CMK (cell line): ENCODE measurements around the gene TMCC1.
A peak's percentile ranks its signal among the peaks of the same experiment; 100 is the strongest.

Experiments used
- DNase-seq: peaks from one replicate; pipeline ENCODE4 v3.0.0-alpha.2; 2010; ENCODE audit warnings: low read depth

The TMCC1 gene

DNA sequence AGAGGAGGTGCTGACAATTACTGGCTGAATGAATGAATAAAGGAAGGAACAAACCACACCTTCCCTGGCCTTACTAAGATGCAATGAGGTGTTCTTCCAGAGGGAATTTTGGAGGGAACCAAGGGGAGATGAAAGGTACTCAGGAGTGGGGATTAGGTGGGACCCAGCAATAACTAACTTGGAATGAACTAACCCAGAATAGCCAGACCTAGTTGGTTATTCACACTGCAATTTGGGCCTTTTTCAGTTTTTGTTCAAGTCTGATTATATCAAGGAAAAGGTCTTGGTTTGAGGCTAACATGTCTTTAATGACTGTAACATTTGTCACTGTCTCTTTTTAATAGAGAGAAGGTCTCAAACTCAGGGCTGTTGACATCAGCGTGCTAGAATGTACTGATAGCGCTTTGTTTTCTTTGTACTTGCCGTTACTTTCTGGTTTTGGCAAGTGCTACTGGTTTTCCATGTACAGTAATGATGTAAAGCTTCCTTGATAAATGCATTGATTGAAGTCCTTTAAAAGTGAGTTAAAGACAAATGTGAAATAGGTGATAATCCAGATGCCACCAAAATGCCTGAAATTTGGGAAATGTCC is 283.8 kb downstream of the TMCC1 start:
- no peak for DNase-seq

GRCh38 chr3:129608936-129609590 is 284.4 kb downstream of the TMCC1 start:
- DNase-seq, result no peak

DNA sequence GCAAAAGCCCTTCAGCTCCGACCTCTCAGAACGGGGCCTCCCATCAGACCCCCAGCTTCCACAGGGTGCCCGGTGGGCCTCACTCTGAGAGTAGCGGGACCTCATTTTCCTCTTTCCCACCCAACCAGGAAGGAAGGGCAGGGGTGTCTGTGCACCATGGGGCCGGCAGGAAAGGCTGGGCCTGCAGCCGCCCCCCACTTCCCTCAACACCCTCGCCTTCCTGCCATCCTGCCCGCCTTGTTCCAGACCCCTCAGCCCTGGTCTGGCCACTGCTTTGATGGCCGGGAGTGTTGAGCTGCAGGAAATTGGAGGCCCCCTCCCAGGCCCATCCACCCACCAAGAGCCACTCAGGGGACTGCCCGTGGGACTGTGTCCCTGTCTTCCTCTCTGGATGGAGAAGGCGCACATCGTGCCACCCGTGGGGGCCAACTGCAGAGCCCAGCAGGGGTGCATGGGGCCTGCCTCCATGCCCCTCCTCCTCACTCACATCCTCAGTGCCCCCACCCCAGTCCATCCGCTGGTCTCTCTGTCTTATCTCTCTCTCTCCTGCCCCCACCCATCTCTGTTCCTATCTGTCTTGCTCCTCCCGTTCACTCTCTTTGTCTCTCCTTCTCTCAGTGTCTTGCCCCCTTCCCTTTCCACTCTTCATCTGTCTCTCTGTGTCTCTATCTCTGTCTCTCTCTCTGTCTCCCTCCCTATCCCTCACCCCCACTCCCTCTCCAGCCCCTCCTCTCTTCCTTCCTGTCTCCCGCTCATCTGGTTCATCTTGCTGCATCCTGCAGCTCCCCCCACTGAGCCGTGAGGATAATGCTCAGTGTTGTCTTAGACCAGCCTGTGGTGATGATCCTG is 285.2 kb downstream of the TMCC1 start:
- peak; percentile 95 for DNase-seq

DNA sequence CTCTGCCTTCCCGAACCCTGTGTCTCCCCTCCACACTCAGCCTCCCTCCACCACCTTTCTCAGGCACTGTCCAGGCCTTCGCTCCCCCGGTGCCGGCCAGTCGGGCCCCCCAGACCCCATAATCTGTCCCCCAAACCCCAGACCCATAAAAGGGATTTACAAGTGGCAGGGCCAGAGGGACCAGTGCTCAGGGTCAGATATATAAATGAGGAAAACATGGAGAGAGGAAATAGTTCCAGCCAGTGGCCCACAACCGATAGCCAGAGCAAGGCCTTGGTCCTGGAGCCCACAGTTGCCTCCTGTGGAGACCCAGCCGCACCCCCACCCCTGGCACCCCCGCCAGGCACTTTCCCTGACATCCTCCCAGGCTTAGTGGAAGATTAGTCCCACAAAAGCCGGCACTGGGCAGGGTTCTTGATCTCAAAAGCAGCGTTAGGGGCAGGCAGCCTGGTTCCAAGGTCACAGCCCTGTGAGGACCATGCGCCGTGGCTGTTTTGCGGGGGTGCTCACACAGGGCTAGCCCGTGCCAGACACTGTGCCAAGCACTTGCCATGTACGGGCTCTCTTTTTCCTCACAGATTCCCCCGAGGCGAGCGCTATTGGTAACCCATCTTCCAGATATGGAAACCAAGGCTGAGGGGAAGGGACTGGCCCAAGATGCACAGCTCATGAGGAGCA is 286.0 kb downstream of the TMCC1 start:
- no peak for DNase-seq

GRCh38 chr3:129606636-129607390 is 286.7 kb downstream of the TMCC1 start, which contains the start of gene PLXND1:
TSS of gene PLXND1 (minus strand) at chr3:129606676. CDS start at chr3:129606639, 37 bp downstream.
- DNase-seq, result no peak

GRCh38 chr3:129605922-129606635 is 287.4 kb downstream of the TMCC1 start:
- no peak for DNase-seq

- DNase-seq, result no peak
Observed at GRCh38 chr3:129605203-129605921, 288.1 kb downstream of the TMCC1 start.

DNA sequence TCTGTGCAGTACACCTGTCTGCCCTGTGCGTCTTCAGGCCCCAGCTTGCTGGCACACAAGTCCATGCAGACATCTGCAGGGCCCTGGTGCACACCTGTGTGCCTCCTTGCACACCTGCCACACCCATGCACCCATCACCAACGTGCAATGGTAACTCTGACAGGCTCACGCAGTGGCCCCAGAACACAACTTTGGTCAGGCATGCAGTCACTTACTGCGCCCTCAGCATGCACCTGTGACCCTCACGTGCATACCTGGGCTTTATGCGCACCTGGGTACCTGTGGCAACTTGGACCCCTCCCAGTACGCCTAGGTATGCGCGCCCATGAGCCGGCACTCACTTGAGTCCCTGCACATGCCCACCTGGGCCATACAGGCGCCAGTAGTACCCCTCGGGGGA is 288.7 kb downstream of the TMCC1 start:
- DNase-seq, result no peak

DNA sequence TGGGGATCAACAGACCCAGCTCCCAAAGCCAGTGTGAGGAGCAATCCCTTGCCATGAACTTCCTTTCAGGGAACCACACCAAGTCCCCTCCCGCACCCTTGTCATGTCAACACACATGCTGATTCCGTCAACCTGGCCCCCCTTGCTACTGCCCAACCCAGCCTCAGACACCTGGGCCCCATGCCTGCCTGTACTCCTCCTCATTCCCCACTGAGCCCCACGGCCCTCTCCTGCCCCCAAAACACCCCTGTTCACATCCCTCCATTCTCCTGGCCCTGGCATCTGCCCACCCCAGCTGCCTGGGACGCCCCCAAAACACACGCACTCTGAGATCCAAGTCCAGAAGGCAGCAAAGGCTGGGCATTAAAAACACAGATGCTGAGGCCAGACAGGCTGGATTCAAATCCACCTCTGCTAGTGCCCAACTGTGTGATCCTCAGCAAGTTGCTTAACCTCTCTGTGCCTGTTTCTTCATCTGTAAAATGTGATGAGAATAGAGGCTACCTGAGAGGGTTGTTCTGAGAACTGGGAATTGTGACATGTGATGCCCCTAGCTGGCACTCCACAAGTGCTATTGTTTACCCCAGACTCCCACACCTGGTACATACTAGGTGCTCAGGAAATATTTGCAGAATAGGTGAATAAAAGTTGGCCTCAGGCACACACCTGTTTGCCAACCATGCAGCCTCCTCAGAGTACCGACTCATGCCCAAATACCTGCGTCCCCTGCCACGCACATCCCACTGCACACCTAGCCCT is 289.3 kb downstream of the TMCC1 start:
- DNase-seq, result no peak

GRCh38 chr3:129603561-129603942 is 290.0 kb downstream of the TMCC1 start:
- no peak for DNase-seq

DNA sequence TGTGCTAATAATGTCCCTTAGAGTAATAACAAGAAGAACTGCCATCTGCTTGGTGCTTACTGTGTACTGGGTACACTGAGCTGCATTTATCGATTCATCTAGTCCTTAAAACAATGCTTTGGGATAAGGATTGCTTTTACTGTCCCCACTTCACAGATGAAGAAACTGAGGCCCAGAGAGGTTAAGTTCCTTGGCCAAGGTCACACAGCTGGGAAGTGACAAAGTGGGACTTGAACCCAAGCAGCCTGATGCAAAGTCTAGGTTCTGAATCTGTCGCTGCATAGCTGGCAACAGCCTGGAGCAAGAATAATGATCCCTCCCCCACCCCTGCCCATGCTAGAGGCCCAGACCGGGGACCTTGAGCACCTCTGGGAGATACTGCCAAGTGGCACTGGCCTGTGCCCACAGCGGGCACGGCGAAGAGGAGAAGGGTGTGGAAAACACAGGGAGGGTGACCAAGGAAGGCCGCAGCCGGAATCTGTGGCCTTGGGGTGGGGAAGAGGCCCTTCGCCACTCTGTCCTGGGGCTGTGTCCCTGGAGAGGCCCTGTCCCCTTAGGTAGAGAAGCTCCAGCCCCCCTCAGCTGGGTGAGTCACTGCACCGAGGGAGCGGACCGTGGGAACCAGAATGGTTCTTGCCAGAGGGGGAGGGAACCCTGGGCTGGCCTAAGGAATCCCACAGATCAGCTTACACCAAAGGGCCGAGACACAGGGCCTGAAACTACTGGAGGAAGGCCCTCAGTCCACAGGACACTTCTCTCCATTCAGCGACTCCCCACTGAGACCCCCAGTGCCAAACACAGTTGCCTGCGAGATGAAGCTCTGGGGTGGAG is 290.6 kb downstream of the TMCC1 start:
- no peak for DNase-seq

DNA sequence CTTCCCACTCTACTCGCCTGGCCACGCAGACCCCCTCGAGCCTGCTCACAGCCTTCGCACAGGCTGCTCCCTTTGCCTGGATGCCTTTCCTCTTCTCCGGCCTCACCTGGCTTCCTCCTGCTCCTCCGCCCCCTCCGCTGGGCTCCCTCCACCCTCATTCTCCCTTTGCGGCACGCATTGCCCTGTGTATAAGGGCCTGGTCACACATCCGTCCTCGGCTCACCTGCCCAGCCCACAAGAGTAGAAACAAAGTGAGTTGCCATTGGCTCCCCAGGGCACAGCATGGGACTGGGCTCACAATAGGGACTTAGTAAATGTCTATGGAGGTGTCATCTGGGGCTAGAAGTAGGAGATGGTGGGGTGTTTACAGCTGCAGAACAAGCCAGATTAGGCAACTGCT is 291.2 kb downstream of the TMCC1 start:
- DNase-seq, result no peak

DNA sequence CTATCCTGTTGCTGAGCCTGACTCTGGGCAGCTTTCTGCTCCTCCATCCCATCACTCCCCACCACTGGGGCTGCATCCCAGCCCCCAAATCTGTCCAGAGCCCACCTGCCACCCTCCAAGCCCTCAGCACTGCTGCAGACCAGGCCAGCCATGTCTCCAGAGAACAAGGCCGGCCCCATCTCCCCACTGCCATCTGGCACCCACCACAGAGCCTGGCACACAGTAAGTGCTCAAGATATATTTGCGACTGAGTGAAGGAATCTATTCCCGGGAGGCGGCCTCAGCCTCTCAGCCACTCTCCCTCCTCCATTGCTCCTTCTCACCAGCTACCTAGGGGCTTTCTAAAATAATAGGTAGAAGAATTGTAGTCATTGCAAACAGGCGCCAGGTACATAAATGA is 291.8 kb downstream of the TMCC1 start:
- DNase-seq, result no peak

DNA sequence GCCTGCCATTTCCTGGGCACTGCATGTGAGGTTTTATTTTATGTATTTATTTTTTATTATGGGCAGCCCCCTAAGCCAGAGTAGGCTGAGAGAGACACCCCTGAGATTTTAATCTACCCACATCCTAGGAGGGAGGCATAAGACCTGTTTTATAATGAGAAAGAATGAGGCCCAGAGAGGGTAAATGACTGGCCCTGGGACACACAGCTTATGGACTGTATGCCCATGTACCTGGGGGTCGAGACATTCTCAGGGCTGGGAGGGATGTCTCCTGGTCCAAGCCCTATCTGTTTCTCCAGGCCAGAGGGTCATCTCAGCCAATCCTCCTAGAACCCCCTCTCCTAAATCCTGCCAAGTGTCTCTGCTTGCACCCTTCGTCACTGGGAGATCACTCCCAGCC is 293.2 kb downstream of the TMCC1 start:
- no peak for DNase-seq

DNA sequence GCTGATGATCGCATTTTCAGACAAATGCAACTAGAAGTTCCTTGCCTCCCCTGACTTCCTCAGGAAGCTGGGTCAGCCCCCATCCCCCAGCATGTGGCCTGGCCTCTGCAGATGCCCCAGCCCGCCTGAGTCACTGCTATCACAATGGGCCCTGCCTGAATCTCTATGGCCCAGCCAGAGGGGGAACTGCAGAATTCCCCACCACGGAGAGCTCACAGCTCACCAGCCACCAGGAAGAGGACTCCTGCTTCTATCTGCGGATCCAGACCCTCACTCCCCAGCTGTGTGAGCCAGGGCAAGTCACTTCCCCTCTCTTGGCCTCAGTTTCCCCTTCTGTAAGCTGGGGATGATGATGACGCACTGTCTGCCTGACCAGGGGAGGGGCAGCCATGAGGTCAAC is 293.9 kb downstream of the TMCC1 start:
- DNase-seq, result peak; percentile 88

GRCh38 chr3:129599073-129599472 is 294.4 kb downstream of the TMCC1 start:
- no peak for DNase-seq

DNA sequence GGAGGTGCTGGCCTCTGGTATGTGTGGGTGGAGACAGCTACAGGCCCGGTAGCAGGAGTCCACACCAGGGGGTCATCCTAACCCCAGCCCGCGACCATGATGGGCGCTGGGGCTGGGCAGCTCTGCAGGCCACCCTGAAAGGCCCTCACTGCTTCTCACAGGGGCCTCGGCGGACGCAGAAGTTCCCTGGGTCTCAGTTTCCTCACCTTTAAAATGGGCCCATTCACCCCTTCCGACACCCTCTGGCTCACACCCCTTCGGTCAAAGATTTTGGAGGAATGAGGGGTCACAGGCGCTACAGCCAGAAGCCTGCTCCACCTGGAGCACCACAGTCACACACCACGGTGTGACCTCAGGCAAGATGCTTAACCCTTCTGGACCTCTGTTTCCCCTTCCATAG is 295.0 kb downstream of the TMCC1 start:
- no peak for DNase-seq

DNA sequence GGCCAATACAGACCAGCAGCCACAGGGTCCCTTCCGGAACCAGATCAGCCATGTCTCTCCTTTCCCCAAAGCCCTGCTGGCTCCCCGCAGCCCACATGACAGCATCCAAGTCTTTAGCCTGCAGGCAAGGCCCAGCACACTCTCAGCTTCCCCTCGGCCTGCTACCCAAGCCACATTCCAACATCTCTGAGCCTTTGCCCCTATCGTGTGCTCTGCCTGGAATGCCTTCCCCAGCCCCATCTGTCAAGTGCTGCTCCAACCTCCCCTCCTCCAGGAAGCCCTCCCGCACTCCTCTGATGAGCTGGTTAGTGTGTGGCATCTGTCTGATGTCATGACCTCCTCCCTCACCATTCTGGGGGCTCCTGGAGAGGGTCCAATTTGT is 295.5 kb downstream of the TMCC1 start:
- no peak for DNase-seq
